GM21360 (cell line): ENCODE measurements around the gene ZNF496.
"Not testable (repeated sequence)": the region's sequence is repeated elsewhere in the genome, so short reads cannot be mapped to it uniquely, and the experiment has no call there.

ENCODE experiments used
- ATAC-seq: cut with Tn5 transposase; IDR thresholded peaks from one replicate; pipeline ENCODE4 v1.9.1; 2021; ENCODE audit warnings: mild to moderate bottlenecking, moderate library complexity; ENCODE audit not compliant: unreplicated experiment

Gene ZNF496

GRCh38 chr1:247360116-247360898, 28.6 kb upstream of the ZNF496 start:
- no peak for ATAC-seq

DNA sequence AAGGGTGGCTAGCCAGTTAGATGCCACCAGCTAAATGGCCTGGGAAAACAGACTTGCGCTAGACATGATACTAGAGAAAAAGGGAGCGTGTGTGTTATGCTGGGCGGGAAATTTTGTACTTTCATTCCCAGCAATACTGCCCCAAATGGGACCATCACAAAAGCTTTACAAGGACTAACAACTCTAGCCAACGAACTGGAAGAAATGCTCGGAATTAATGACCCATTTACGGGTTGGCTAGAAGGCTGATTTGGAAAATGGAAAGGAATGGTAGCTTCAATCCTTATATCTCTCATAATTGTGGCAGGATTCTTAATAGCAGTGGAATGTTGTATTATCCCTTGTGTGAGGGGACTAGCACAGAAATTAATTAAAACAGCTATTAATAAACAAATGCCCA, 27.9 kb upstream of the ZNF496 start:
- ATAC-seq: no peak

DNA sequence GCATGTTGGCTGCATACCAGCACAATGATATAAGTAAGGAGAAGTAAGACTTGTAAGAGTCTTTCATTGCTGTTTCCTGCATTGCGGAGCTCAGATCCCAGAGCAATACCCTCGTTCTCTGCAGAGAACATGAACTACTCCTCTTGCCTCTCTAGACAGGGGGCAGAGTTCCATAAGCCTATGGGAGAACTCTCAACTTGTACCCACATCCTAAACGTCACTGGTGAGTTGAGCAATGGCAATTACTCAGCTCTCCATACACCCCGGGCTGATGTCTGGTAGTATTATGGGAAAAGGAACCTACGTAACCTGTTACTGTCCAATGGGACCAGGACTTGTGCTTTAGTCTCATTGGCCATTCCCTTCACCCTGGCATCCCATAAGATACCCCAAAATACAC, 27.3 kb upstream of the ZNF496 start:
- no peak for ATAC-seq

DNA sequence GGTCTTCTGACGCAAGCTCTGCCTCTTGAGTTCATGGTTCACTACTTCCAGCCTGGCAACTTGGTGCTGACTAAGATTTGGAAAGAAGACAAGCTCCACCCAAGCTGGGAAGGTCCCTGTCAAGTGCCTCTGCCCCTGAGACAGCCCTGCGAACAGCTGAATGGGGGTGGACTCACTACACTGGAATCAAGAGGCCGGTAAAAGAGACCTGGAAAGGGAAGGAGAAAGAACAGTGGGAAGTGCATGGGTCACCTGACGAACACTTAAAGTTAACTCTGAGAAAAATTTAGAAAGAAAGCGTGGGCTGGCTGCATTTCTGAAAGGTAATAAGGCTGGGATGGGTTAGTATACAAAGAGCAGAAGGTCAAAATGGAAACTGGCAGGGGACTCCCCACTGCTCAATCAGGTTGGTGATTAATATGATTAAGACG, 26.1 kb upstream of the ZNF496 start:
- peak; percentile 91 for ATAC-seq

DNA sequence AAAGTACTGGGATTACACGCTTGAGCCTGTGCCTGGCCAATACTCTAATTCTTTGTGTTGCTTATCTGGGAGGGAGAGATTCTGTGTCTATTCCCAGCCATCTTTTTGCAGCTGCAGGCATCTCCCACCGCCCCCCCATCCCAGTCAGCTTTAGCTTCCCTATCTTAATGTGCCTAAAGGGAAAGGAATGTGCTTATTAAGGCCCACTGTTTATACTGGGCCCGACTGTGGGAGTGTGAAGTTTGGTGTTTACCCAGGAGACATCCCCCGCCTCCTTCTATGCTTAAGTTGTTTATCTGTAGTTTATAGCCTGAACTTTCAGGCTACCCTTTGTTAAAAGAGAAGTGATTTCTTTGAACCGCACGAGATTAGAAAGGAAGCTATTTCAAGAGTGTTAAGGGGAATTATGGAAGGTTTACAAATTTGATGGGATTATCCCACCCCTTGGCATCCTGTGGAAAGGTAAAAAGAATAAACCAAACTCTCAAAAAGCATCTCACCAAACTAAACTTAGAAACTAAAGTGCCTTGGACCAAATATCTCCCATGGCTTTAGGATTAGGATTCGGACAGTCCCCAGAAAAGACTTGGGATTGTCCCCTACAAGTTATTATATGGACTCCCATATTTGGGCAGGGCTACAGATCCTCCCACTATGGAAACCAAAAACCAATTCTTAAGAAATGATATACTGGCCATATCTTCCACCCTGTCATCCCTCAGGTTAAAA, 25.5 kb upstream of the ZNF496 start:
- no peak for ATAC-seq

DNA sequence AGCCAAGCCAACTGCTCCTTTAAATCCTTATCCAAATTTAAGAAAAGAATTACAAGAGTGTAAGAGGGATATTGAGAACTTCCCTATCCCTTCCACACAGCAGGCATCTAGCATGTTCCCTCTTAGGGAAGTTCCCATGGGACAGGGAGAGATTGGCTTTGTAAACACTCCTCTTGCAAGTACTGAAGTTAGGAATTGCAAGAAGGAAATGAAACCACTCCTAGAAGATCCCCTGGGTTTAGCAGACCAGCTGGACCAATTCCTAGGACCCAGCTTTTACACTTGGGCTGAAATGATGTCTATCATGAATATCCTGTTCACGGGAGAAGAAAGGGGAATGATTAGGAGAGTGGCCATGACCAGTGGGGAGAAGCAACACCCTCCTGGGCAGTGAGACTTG, 23.5 kb upstream of the ZNF496 start:
- ATAC-seq: not testable (repeated sequence)

GRCh38 chr1:247352175-247352574, 20.5 kb upstream of the ZNF496 start:
- no peak for ATAC-seq

DNA sequence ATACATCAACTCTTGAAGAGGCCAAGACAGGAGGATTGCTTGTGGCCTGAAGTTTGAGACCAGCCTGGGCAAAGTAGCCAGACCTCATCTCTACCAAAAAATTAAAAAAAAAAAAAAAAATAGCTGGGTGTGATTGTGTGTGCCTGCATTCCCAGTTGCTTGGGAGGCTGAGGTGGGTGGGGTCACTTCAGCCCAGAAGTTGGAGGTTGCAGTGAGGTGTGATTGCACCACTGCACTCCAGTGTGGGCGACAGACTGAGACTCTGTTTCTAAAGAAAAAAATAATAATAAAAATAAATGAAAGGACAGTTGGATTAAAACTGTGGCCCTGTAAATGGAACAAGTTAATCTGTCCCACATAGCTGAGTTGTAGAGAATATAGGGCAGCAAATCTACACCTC, 18.9 kb upstream of the ZNF496 start:
- no peak for ATAC-seq

GRCh38 chr1:247347477-247348222, 16.0 kb upstream of the ZNF496 start:
- ATAC-seq: no peak

DNA sequence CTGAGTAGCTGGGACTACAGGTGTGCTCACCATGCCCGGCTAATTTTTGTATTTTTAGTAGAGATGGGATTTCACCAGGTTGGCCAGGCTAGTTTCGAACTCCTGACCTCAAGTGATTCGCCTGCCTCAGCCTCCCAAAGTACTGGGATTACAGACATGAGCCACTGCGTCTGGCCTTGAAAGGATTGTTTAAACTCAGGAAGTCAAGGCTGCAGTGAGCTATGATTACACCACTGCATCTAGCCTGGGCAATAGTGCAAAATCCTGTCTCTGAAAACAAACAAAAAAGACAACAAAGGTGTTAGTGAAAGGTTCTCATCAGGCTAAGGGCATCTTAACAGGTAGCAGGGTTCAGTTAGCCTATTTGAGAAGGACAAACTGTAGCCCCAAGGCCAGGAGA, 14.2 kb upstream of the ZNF496 start:
- no peak for ATAC-seq

GRCh38 chr1:247343801-247344200, 12.1 kb upstream of the ZNF496 start:
- ATAC-seq: no peak

GRCh38 chr1:247338723-247339275, 7.1 kb upstream of the ZNF496 start:
- ATAC-seq: no peak

GRCh38 chr1:247337961-247338360, 6.3 kb upstream of the ZNF496 start:
- ATAC-seq: no peak

- no peak for ATAC-seq
Measured at GRCh38 chr1:247337250-247337746, 5.6 kb upstream of the ZNF496 start.

DNA sequence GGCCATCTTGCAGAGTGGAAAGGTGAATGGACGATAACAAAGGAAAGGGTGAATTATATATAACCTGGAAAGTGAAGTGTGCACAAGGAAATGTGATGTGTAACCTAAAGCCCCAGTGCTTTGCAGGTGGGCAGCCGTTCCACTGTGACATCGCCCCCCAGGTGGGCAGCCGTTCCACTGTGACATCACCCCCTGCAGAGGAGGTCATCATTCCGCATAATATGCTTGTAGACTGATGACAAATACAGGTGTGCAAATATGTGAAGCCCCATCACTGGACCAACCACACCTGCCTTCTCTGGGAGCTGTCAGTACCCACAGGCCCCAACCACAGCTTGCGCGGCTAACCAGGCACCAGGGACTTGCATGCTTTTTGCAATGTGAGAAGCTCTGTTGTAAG, 4.7 kb upstream of the ZNF496 start:
- ATAC-seq: no peak

- no peak for ATAC-seq
Measured at GRCh38 chr1:247335882-247336281, 4.2 kb upstream of the ZNF496 start.

GRCh38 chr1:247334378-247335133, 2.9 kb upstream of the ZNF496 start:
- no peak for ATAC-seq

DNA sequence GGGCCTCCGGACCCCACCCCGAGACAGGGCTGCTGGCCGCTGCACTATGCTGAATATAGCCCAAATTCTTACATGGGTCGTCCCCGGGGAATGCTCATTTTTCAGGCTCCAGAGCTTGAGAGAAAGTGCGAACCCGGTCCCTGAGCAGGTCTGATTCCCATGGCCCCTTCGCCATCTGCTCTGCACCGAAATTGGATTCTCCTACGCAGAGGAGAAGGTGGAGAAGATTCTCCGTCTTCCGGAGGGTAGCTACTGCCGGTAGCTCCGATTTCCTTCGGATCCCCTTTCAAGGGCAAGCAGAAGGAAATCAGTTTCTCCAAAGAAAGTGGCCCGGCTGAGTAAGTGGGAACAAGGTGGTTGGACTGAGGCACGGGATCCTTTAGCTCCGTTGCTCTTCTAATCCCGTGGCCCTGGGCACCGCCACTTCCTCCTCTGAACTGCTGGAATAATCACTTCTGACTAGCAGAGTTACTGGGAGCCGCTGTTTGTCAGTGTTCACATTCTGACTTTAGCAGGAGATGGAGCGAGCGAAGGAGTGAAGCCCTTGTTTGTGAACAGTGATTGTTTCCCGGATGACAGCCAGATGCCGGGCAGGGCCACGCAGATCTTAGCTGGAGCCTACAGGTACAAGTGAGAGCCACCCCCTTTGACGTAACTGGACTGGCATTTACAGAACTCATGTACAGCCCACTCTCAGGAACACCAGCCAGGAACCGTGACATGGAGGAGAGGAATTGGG, 1.1 kb upstream of the ZNF496 start:
- no peak for ATAC-seq

- ATAC-seq: peak; percentile 37
Measured at GRCh38 chr1:247332215-247332622, 552 bp upstream of the ZNF496 start.

GRCh38 chr1:247331172-247331524, 519 bp downstream of the ZNF496 start:
- ATAC-seq: peak; percentile 62
